Liver (tissue), 3 donors: ENCODE results near the gene MKRN2.

ENCODE experiments used
- CTCF ChIP-seq: fragments of 150-350 bp; IDR thresholded peaks from 2 replicates; pipeline ENCODE4 v1.5.1; 2017; ENCODE audit warnings: improper control_type of control experiment, low read depth, low read length; ENCODE audit not compliant: missing input control
- EGR1 ChIP-seq, 2 donors: IDR thresholded peaks; 2 replicates each; pipeline ENCODE4 v1.6.1; 2016 to 2018; ENCODE audit warnings: antibody characterized with exemption in 2 of 2, low read depth in 2 of 2
- GABPA ChIP-seq, 2 donors: IDR thresholded peaks in 1 of 2; conservative IDR thresholded peaks in 1 of 2; 2 replicates each; pipeline ENCODE4 v1.6.1; 2016; ENCODE audit warnings: antibody characterized with exemption in 2 of 2, mild to moderate bottlenecking in 1 of 2, moderate library complexity in 1 of 2
- MAX ChIP-seq: IDR thresholded peaks from 2 replicates; pipeline ENCODE4 v1.6.1; 2016; ENCODE audit warnings: antibody characterized with exemption
- NR2F2 ChIP-seq: IDR thresholded peaks from 2 replicates; pipeline ENCODE4 v1.6.1; 2016; ENCODE audit warnings: antibody characterized with exemption
- REST ChIP-seq: IDR thresholded peaks from 2 replicates; pipeline ENCODE4 v1.6.1; 2016; ENCODE audit warnings: antibody characterized with exemption, mild to moderate bottlenecking
- YY1 ChIP-seq: IDR thresholded peaks from 2 replicates; pipeline ENCODE4 v1.6.1; 2016; ENCODE audit warnings: antibody characterized with exemption, mild to moderate bottlenecking
- ZBTB33 ChIP-seq: IDR thresholded peaks from 2 replicates; pipeline ENCODE4 v1.6.1; 2016; ENCODE audit warnings: antibody characterized with exemption
- donor health status: healthy.
- donor health status: healthy.

- no peak for TF ChIP-seq CTCF
- no peak for TF ChIP-seq ZBTB33
- TF ChIP-seq REST = no peak
- no peak for TF ChIP-seq GABPA (IDR thresholded peaks at IDR 0.05 in 1 of 2, conservative IDR thresholded peaks at IDR 0.05 in 1 of 2)
- TF ChIP-seq YY1 = no peak
- no peak for TF ChIP-seq NR2F2
- TF ChIP-seq MAX = no peak
- TF ChIP-seq EGR1 (IDR thresholded peaks at IDR 0.05; ENCODE audit: low read depth in 2 of 2) = no peak
These were observed 70.5 kb downstream of the MKRN2 start for GRCh38 chr3:12627370-12627769.
